Measurements from ENCODE around the gene SASH3.

GRCh38 chrX:129830494-129830893 lies 50.7 kb downstream of the SASH3 start:
- no peak for TF ChIP-seq YY1 (IDR thresholded peaks at IDR 0.05; ENCODE audit: insufficient read depth, insufficient read length)
- no peak for TF ChIP-seq SUZ12 (IDR thresholded peaks at IDR 0.05; ENCODE audit: extremely low read depth, insufficient read depth, insufficient read length)
- TF ChIP-seq ZNF274 (IDR thresholded peaks at IDR 0.05; ENCODE audit: low read depth, low read length) = no peak

Measured in NT2/D1 (cell line).